ENCODE data around the gene CDC40. TPM values are rescaled to one million over a fixed set of nuclear protein-coding genes. Genes with fewer than 3 reads are reported as not detected.
"Not testable (repeated sequence)": the region's sequence is repeated elsewhere in the genome, so short reads cannot be mapped to it uniquely, and the experiment has no call there.

CDC40 gene
- total RNA-seq, 1 experiment from 2014 or later = 22.7 TPM

GRCh38 chr6:110232450-110232849, 52.2 kb downstream of the CDC40 start:
- intact Hi-C loops (cut with micrococcal nuclease; ENCODE audit: unreplicated experiment) = no loop called here
- BruUV-seq (replicated peaks) = no TSS peak
- no peak for TF ChIP-seq CTCF (IDR thresholded peaks at IDR 0.05; ENCODE audit: unreplicated experiment)
- CTCF ChIA-PET = no interaction called here
- Mint-ChIP-seq H3K9me3 (ENCODE audit: low read depth, unreplicated experiment) (no peaks in the 10 kb centered on the region), H3K27me3 (ENCODE audit: unreplicated experiment) (no peaks in the 10 kb centered on the region), H3K4me1 (ENCODE audit: low read depth, unreplicated experiment) (no peaks in the 10 kb centered on the region), H3K36me3 (ENCODE audit: insufficient read depth, unreplicated experiment) (no peaks in the 10 kb centered on the region), H3K27ac (ENCODE audit: unreplicated experiment) (no peak overlapping the region), H3K4me3 (ENCODE audit: low read depth, unreplicated experiment) (no peak overlapping the region)
- no peak for DNase-seq

- BruUV-seq (replicated peaks) = no TSS peak
- CTCF ChIA-PET = interaction anchor here (0.6 kb wide), 1 partner anchor 801 kb away, joined by 4 read pairs; no protein-coding TSS in a partner anchor
- Mint-ChIP-seq H3K9me3 (ENCODE audit: low read depth, unreplicated experiment) (no peaks in the 10 kb centered on the region), H3K27me3 (ENCODE audit: unreplicated experiment) (no peaks in the 10 kb centered on the region), H3K36me3 (ENCODE audit: insufficient read depth, unreplicated experiment) (no peaks in the 10 kb centered on the region), H3K27ac (ENCODE audit: unreplicated experiment) (no peak overlapping the region), H3K4me1 (ENCODE audit: low read depth, unreplicated experiment) (no peaks in the 10 kb centered on the region), H3K4me3 (ENCODE audit: low read depth, unreplicated experiment) (no peak overlapping the region)
- intact Hi-C loops (cut with micrococcal nuclease; ENCODE audit: unreplicated experiment) = no loop called here
- TF ChIP-seq CTCF (IDR thresholded peaks at IDR 0.05; ENCODE audit: unreplicated experiment) = no peak
- DNase-seq = no peak
These were observed 53.6 kb downstream of the CDC40 start for GRCh38 chr6:110233770-110234374.

- H3K4me1 Mint-ChIP-seq (ENCODE audit: low read depth, unreplicated experiment); H3K9me3 Mint-ChIP-seq (ENCODE audit: low read depth, unreplicated experiment); H3K27ac Mint-ChIP-seq (ENCODE audit: unreplicated experiment); H3K4me3 Mint-ChIP-seq (ENCODE audit: low read depth, unreplicated experiment); DNase-seq; intact Hi-C loops (cut with micrococcal nuclease; ENCODE audit: unreplicated experiment); BruUV-seq (replicated peaks); CTCF ChIA-PET; H3K36me3 Mint-ChIP-seq (ENCODE audit: insufficient read depth, unreplicated experiment); H3K27me3 Mint-ChIP-seq (ENCODE audit: unreplicated experiment): not testable (repeated sequence)
These were observed 55.8 kb downstream of the CDC40 start for GRCh38 chr6:110236007-110236406.

- no peak overlapping the region for H3K27ac Mint-ChIP-seq (ENCODE audit: unreplicated experiment)
- BruUV-seq (replicated peaks) = no TSS peak
- no peak for DNase-seq
- no peaks in the 10 kb centered on the region for H3K9me3 Mint-ChIP-seq (ENCODE audit: low read depth, unreplicated experiment)
- no peak overlapping the region for H3K4me3 Mint-ChIP-seq (ENCODE audit: low read depth, unreplicated experiment)
- intact Hi-C loops (cut with micrococcal nuclease; ENCODE audit: unreplicated experiment) = no loop called here
- CTCF ChIA-PET = no interaction called here
- no peaks in the 10 kb centered on the region for H3K4me1 Mint-ChIP-seq (ENCODE audit: low read depth, unreplicated experiment)
- H3K36me3 Mint-ChIP-seq (ENCODE audit: insufficient read depth, unreplicated experiment) = no peaks in the 10 kb centered on the region
- no peaks in the 10 kb centered on the region for H3K27me3 Mint-ChIP-seq (ENCODE audit: unreplicated experiment)
- no peak for TF ChIP-seq CTCF (IDR thresholded peaks at IDR 0.05; ENCODE audit: unreplicated experiment)
These were observed 59.5 kb downstream of the CDC40 start for GRCh38 chr6:110239526-110240274.

GRCh38 chr6:110244621-110245020, 64.4 kb downstream of the CDC40 start:
- CTCF ChIA-PET; intact Hi-C loops (cut with micrococcal nuclease; ENCODE audit: unreplicated experiment); BruUV-seq (replicated peaks): not testable (repeated sequence)

More at GRCh38 chr6:110244621-110245020, 64.4 kb downstream of the CDC40 start:
- not testable (repeated sequence) for H3K36me3 Mint-ChIP-seq (ENCODE audit: insufficient read depth, unreplicated experiment); H3K27ac Mint-ChIP-seq (ENCODE audit: unreplicated experiment); DNase-seq; H3K9me3 Mint-ChIP-seq (ENCODE audit: low read depth, unreplicated experiment); H3K4me3 Mint-ChIP-seq (ENCODE audit: low read depth, unreplicated experiment); H3K4me1 Mint-ChIP-seq (ENCODE audit: low read depth, unreplicated experiment); H3K27me3 Mint-ChIP-seq (ENCODE audit: unreplicated experiment)
